ENCODE data around the gene ASB18.

Gene ASB18

DNA sequence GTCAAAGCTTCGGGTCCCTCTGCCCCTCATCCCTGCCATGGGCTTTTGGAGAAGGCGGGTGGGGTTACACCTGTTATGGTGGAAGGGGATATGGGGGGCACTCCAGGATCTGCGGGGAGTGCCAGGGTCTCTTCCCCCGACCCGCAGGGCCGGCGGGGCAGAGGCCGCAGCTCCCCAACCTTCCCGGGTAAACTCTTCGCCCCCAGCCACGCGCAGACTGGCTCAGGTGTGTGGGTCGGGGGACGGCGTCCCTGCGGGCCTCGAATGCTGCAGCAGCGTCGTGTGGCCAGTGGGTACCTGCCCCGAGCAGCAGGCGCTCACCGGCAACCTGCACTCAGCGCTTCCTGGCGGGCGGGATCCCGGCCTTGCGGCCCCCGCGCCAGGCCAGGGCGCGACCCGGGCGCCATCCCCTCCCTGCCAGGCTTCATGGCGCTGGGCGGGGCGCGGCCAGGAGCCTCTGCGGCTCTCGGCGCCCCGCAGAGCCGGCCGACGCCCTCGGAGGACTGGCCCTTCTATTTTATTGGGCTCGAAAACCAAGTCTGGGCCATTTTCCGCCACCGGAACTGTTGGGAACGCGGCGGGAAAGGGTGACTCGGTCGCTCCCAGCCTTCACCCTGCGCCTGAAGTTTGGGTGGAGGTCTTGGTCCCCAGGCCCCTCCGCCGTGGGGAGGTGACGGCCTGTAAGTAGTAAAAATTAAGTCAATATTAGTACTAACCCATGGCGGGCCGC is 100.6 kb downstream of the ASB18 start:
- DNase-seq (ENCODE audit: low read depth) = no peak

DNA sequence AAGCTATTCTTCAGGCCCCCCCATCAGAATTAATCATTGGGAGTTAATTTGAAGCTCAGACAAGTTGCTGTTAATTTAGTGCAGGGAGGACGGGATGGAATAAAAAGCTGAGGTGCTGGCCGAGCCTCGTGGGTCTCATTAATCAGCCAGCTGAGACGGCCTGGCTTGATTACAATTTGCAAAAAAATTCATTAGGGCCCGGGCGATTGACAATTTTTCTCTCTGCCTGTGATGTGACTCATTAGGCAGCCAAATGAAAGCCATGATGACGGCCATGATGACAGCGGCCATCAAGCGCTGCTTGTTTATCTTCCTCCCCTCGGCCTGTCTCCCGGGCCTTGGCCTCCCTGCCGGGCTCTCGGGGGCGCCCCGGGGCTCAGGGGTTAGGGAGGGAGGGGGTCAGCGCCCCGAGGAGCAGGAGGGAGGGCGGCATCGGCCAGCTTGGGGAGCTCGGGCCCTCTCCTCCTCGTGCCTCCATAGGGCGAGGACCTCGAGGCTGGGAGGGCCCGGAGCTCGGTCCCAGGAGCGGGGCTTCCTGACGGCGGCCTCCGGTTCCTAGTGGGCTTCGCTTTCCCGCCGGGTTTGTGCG is 101.2 kb downstream of the ASB18 start:
- no peak for DNase-seq (ENCODE audit: low read depth)

DNA sequence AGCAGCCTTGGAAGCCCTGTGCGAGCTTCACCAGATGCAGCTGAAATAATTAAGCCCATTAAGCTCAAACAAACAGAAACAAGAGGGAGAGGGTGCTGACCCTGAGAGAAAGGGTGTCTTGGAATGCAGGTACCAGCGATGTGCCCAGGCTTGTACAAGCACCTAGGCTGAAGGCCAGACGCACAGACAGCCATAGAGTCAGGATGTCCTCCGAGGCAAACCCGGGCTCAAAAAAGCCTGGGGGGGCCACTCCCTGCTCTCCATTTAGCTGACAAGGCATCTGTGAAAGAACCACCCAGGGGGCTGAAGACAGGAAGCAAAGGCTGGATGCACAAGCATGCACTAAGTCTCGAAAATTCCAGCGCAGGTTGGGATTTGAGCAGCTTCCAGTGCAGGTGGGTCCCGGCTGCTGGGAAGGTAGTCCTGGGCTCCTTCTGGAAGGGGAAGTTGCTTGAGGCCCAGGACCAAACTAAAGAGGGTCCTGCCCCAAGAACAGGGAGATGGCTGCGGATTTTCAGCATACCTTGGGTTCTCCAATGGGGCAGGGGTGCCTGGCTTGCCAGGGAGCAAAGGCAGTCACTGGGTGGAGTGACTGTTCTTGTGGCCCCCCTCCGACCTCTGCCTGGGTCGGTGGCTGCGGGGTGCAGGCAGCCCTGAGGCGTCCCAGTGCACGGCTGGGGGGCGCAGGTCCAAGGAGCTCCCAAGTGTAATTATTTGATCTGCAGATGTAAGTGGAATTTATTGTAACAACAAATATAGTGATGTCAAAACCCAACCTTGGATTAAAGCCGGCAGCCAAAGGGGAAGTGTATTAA is 102.0 kb downstream of the ASB18 start:
- no peak for DNase-seq (ENCODE audit: low read depth)

DNA sequence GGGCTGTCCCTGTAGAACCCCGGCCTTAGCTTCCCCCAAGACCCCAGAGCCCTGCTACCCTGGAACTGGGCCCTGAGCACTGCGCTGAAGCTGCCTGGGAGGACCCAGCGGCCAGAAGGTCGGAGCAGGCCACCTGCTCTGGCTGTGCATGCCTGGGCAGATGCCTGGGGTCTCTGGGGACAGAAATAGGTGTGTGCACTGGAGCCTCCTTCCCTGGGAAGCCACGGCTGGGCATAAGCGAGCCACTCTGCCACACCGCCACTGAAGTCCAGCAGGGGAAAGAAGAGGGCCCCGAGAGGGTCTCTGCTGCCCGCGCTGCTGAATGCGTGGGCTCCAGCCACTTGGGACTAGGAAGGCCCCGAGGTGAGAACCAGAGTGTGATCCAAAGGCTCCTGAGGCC is 102.7 kb downstream of the ASB18 start:
- DNase-seq (ENCODE audit: low read depth) = no peak

DNA sequence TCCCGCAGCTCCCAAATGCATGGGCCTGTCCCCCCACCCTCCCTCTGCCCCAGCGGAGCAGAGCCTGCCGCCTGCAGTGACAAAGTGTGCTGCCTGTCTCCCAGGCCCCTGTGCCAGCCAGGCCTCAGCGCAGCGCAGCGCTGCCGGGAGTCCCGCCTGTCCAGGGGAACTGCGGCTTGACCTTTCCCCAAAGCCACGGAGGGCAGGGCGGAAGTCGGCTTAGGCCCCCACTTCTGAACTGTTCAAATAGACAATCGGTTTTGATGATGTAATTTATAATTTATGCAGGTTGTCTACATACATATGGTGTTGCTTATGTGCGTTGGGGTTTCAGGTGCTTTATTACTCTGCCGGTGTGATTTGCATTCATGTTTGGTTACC is 103.1 kb downstream of the ASB18 start:
- DNase-seq (ENCODE audit: low read depth) = no peak

DNA sequence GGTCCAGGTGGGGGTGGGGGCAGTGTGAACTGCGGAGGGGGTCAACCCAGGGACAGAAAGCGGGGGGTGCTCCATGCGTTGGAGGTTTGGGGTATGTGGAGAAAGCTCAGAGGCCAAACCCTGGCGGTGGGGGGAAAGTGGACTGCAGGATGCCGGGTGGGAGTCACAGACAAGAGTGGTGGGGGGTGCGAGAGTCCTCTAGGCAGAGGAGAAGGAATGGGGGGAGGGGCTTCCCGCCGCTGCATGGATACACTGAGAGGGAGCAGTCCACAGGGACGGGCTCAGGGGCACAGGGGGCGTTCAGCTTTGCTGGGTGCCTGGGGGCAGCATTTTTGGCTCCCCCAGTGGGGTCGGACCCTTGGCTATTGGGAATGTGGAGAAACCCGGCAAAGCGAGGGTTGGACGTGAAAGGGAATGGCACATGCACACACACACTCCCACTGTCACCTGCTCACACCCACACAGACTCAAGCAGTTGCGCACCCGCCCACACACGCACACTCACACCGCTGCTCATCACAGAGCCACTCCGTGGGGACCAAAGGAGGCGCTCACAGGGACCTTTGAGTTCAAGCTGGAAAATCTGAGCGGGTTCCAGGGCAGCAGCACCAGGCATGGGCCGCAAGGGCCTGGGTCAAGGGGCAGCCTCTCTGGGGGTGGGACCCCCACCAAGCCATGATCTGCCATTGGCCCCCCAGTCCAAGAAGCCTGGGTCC is 103.7 kb downstream of the ASB18 start:
- DNase-seq (ENCODE audit: low read depth) = no peak

DNA sequence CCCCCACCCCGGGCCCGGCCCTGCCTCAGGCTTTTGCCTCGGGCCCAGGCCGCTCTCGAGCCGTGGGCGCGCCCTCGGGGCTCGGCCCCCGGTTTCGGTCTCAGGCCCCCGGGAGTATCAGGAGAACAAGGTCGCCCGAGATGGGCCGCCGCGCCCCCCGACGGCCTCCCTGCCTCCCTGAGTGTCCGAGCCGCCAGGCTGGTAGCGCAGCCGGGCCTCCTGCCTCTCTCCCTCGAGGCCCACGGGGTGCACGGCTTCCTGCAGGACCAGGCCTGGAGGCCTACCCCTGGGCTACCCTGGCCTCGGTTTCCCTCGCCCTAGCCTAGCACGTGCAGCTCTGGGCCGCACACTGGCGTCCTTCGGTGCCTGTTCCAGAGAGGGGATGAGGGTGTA is 104.4 kb downstream of the ASB18 start:
- no peak for DNase-seq (ENCODE audit: low read depth)

DNA sequence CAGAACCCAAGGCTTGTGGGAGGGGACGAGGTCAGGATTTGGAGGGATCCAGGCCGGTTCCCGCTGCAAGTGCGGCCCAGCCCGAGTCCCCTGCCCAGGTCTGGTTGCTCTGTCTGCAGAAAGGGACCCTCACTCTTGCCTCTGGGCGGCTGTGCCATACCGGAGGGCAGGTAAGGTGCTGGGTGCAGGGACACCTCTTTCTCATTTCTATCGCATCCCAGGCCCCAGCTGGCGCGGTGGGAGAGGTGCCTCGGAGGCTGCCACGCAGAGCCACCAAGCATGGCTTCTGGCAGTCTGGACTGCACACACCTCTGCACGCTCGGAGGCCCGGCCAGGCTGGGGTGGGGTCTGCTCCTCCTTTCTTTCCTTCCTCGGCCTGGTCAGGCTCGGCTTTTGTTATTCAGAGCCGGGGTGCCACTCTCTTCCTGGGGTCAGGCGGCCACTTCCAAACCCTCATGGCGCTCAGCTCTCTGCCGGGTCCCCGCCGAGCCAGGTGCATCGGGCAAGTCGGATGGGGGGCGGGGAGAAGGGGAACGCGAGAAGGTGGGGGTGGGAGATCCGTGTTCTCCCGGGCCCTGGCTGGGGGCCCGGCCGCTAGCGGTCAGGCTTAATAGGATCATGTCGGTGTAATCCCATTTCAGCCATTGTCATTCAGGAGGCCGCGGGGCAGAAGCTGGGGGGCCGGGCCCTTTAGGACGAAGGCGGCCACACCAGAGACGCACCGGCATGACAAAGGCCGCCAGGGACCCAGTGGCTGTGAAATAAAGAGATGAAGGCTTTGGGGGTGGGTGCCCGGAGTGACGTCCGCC is 105.0 kb downstream of the ASB18 start:
- DNase-seq (ENCODE audit: low read depth) = no peak

DNA sequence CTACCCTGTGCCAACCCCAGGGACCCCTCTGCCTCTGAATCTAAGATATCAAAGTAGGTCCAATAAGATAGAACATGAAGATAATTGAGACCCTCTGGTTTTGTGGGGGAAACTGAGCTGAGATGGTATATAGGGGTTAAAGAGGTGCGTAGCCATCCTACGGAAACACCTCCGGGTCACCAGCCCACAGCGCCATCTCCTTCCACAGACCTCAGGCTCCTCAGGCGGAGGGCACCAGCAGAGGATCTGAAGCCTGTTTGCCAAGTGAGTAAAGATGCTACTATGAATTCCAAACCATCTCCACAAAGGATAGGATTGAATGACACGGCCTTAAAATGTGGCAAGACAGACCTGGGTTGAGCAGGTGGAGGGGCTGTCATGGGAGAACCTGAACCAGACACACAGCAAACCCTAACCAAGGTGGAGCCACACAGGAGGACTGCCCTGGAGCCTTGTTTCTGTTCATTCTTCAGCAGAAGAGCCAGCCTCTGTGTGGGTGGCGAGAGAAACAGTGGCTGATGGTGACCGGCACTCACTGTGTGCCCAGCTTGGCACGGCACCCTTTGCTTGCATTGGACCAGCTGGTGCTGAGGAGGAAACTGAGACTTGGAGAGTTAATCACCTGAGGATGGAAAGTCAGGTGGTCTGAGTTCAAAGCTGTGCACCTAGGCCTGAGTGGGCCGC is 106.2 kb downstream of the ASB18 start:
- DNase-seq (ENCODE audit: low read depth) = no peak

DNA sequence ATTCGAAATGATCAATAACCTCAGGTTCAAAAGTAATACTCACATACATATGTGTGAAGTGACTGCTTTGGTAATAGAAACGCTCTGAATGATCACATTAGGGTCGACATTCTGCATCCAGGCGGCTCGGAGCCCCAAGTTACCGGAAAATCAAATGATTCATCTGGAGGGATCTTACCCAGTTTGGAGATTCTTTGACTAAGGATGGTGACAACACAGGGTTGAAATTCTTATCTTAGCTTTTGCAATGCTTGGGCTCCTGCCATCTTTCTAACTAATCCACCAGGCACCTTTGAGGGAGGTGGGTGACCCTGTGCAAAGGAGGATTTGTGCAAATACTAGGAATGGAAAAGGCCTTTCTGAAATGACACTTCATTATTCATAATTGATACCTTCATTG is 106.8 kb downstream of the ASB18 start:
- DNase-seq (ENCODE audit: low read depth) = no peak

DNA sequence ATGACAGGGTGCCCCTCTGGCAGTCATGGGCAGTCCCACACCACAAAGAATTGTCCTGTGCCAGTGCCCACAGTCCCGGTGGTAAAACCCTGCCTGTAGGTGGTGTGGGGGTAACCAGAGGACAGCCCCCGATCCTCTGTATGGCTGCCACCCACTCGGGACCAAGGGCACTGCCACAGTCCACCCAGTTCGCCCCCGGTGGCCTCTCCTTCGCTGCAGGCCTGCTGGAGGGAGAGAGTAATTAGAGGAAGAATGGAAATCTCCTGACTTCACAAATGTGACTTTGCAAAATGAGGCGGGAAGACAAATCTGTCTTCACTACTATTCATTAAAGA is 107.4 kb downstream of the ASB18 start:
- DNase-seq (ENCODE audit: low read depth) = no peak

DNA sequence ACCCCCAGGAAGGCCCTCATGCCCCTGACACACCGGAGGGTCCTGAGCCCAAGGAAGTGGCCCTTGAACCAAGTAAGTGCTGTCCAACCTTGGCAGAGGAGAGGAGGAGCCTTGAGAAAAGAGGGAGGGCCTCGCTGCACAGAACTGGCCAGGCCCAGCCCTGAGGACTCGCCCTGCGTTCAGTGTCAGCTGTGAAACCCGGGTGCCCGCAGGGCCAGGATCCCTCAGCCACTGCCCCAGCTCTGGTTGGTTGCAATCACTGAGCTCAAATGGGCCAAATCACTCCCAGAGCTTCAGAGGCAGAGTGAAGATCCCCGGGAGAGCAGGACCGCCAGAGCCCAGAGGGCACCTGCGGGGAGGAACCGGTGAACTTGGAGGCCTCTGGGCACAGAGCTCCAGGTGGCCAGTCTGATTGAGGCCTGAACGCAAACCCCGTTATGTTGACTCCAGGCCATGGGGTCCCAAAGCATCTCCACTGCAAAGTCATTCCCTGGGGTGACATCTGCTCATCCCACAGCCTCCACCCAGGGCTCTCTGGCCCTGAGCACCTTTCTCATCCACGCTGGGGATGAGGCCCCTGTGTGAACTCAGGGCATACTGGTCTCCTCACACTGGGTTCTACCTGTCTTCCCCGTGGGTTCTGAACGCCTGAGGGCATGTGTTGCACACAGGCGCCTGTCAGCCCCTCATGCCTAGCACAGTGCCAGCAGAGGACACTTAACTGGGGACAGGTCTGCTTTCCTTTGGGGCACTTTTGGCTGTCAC is 107.9 kb downstream of the ASB18 start:
- no peak for DNase-seq (ENCODE audit: low read depth)

DNA sequence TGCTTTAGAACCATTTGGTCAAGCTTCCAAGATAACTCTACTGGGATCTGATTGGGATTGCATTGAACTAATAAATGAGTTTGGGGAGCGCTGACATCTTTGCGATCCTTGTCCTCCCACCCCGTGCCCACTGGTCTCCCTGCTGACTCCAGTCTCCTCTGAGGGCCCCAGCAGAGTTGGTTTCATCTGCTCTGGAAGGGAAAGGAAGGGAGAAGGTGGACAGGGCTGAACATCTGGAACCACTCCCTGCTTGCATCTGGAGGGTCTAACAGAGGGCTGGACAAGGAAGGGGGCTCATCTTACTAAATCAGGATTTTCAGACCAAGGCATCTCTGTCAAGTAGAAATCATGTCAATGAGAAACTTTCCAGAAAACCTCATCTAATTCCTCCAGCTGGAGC is 108.8 kb downstream of the ASB18 start:
- no peak for DNase-seq (ENCODE audit: low read depth)

DNA sequence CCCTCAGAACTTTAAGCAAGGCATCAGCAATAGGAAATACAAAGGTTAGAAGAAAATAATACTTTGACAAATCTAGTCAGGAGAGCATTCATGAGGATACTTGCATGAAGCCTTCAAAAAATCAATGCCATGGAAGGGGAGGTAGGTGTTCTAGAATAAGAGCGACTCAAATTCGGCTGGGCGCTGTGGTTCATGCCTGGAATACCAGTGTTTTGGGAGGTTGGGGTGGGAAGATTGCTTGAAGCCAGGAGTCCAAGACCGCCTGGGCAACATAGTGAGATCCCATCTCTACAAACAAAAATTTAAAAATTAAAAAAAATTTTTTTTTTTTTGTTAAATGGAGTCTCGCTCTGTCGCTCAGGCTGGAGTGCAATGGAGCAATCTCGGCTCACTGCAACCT is 117.8 kb downstream of the ASB18 start:
- DNase-seq (ENCODE audit: low read depth) = no peak

DNA sequence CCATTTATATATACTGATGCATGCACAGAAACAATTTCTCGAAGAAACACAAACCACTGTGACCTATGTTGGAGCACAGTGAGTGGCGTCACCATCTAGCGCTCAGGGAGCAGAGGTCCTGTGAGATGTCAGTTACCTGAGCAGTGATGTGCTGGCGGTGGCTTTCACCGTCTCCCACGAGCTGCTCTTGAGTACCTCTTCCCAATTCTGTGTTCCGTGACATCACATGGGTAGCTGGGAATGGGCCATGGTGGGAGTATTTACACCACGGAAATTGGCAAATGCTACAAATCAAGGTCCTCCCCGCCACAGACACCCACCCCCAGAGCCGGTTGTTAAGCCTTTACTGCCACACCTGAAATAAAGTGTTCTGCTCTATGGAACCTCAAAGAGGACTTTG is 120.4 kb downstream of the ASB18 start:
- DNase-seq (ENCODE audit: low read depth) = no peak
